K562 (cell line): Measurements from ENCODE around the gene XIRP1. TPM values are rescaled to one million over a fixed set of nuclear protein-coding genes. Genes with fewer than 3 reads are reported as not detected.

ENCODE experiments used
- BRF1 ChIP-seq: IDR thresholded peaks from 3 replicates; pipeline ENCODE4 v1.6.1; 2011; ENCODE audit warnings: borderline replicate concordance, mild to moderate bottlenecking; ENCODE audit not compliant: insufficient read length; ENCODE audit errors: extremely low read depth
- CEBPZ ChIP-seq: fragments of 150-350 bp; IDR thresholded peaks from 2 replicates; pipeline ENCODE4 v1.6.1; 2014; ENCODE audit warnings: low read depth, mild to moderate bottlenecking, low read length, borderline replicate concordance
- ELF4 ChIP-seq: fragments of 450-650 bp; formaldehyde crosslinking; IDR thresholded peaks from 2 replicates; pipeline ENCODE4 v1.4.0; 2022; ENCODE audit warnings: missing genetic modification characterization
- EWSR1 ChIP-seq: fragments of 450-650 bp; IDR thresholded peaks from 2 replicates; pipeline ENCODE4 v1.6.1; 2018; ENCODE audit warnings: borderline replicate concordance, mild to moderate bottlenecking, low read depth, moderate library complexity; ENCODE audit not compliant: partially characterized antibody
- EZH2 ChIP-seq: IDR thresholded peaks from 2 replicates; pipeline ENCODE4 v1.6.1; 2012; ENCODE audit warnings: low read depth, mild to moderate bottlenecking, inconsistent platforms, low read length, borderline replicate concordance
- HNRNPK ChIP-seq: fragments of 200-400 bp; formaldehyde crosslinking; IDR thresholded peaks from one replicate; pipeline ENCODE4 v1.6.1; 2018; ENCODE audit warnings: mild to moderate bottlenecking, low read depth, low read length; ENCODE audit not compliant: poor library complexity, severe bottlenecking
- ID3 ChIP-seq, 2 experiments: fragments of 250-450 bp in 1 of 2; fragments of 450-650 bp in 1 of 2; sonication (Bioruptor Pico) in 1 of 2; IDR thresholded peaks; 2 replicates each; pipeline versions ENCODE4 v1.6.1 to v1.8.0; 2016 to 2021; ENCODE audit warnings: mild to moderate bottlenecking in 2 of 2, moderate library complexity in 2 of 2, missing compliant biosample characterization in 1 of 2, missing genetic modification characterization in 1 of 2
- NCOA1 ChIP-seq: fragments of 450-650 bp; IDR thresholded peaks from 2 replicates; pipeline ENCODE4 v1.6.1; 2016; ENCODE audit warnings: low read depth
- POLR2AphosphoS5 ChIP-seq: IDR thresholded peaks from 2 replicates; pipeline ENCODE4 v1.6.1; 2011; ENCODE audit warnings: mild to moderate bottlenecking, low read depth, low read length, moderate library complexity; ENCODE audit not compliant: control insufficient read depth, insufficient read depth
- RBFOX2 ChIP-seq: fragments of 200-400 bp; formaldehyde crosslinking; IDR thresholded peaks from 2 replicates; pipeline ENCODE4 v1.6.1; 2017; ENCODE audit warnings: low read depth, mild to moderate bottlenecking, low read length, moderate library complexity
- U2AF1 ChIP-seq: fragments of 200-400 bp; formaldehyde crosslinking; optimal IDR thresholded peaks from 2 replicates; pipeline ENCODE3; 2017; ENCODE audit warnings: mild to moderate bottlenecking, low read depth, low read length, moderate library complexity
- polyA plus RNA-seq, 8 experiments: library from polyadenylated mRNA; depleted of rRNA in 4 of 8; stranded (reverse) in 5 of 8; unstranded in 3 of 8; fragments of >200 nt; fragmentation: Nextera tagmentation in 2 of 8; fragmentation: Illumina TruSeq in 1 of 8; extraction: Ambion mirVana in 2 of 8; extraction: Trizol in 1 of 8; gene quantifications; 2 replicates each; pipeline versions ENCODE4 v1.2.1 to v1.2.3, GENCODE V29; 2011 to 2014; ENCODE audit warnings: inconsistent platforms in 1 of 8, missing spikeins in 1 of 8
- total RNA-seq, 7 experiments: library from RNA; depleted of rRNA in 6 of 7; stranded (reverse); fragments of >200 nt in 6 of 7; fragmentation: Illumina TruSeq in 2 of 7; extraction: Trizol in 2 of 7; gene quantifications; 2 replicates each; pipeline versions ENCODE4 v1.2.1 to v1.2.3, GENCODE V29; 2011 to 2021; ENCODE audit warnings: low replicate concordance in 1 of 7

The XIRP1 gene
- total and polyA plus RNA-seq, 9 of the 15 experiments (the other 6 are each of a cell fraction or from before 2014, with no cell fraction given): 0.03 to 0.27 (median 0.08) TPM; not detected in 3

DNA sequence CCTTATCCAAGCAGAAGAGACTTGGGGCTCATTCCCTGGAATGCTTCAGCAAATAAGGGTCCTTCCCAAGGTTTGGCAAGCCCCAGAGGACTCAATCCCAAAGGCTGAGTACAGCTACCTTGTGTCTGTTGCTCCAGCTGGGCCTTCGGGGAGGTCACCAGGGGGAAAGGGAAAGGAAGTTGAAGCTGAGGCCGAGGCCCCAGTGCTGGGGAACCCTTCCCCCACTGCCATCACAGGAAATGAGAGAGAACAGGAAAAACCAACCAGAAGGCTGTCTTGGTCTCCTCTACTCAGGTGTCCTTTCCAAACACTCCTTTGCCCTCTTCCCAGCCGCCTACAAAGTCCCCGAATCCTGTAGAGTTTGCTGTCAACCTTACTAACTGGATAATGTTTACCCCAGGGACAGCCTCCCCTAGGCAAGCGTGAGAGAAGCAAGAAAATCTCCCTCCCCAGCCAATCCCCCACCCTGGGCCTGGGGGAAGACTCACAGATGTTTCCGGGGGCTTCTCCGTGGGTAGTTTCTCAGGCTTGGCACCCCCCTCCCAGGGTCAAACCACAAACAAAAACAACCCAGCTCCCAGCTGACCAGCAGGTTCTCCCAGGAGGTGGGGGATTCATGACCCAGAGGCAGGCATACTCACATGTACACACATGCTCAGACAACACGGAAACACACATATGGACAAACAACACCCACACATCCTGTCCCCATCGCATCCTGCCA lies 44.5 kb downstream of the XIRP1 start (continued):
- TF ChIP-seq U2AF1 (no peak), EZH2 (no peak), RBFOX2 (0 out of 2 replicates have a peak, but pooled peaks have one; percentile 18), ELF4 (CRISPR knock-in tag) (0 out of 2 replicates have a peak, but pooled peaks have one; percentile 23), EWSR1 (no peak), CEBPZ (no peak), NCOA1 (no peak), BRF1 (no peak), POLR2AphosphoS5 (0 out of 2 replicates have a peak, but pooled peaks have one; percentile 29), HNRNPK (no peak), ID3 (CRISPR knock-in tag; IDR thresholded peaks at IDR 0.05) (no peak), ID3 (tag; IDR thresholded peaks at IDR 0.05) (no peak)
- TF ChIP-seq, all 486 proteins: peak for 12
